Keratinocyte (primary cell): ENCODE results near the gene RDH13.
"Not testable (repeated sequence)": the region's sequence is repeated elsewhere in the genome, so short reads cannot be mapped to it uniquely, and the experiment has no call there.

Experiments used
- CTCF ChIP-seq, 3 experiments: IDR thresholded peaks in 1 of 3; conservative IDR thresholded peaks in 1 of 3; optimal IDR thresholded peaks in 1 of 3; 2 replicates in 2 of 3; 3 replicates in 1 of 3; pipeline versions ENCODE3 to v1.5.1; 2011; ENCODE audit warnings: low read length in 3 of 3, mild to moderate bottlenecking in 3 of 3, moderate library complexity in 2 of 3, control low read depth in 1 of 3, inconsistent platforms in 1 of 3; ENCODE audit not compliant: insufficient read depth in 2 of 3; ENCODE audit errors: extremely low read depth in 1 of 3
- EZH2 ChIP-seq: IDR thresholded peaks from one replicate; pipeline ENCODE4 v1.6.1; 2012; ENCODE audit warnings: inconsistent platforms, mild to moderate bottlenecking, low read length, moderate library complexity

- not testable (repeated sequence) for TF ChIP-seq CTCF (optimal IDR thresholded peaks at IDR 0.05 in 1 of 3, IDR thresholded peaks at IDR 0.05 in 1 of 3, conservative IDR thresholded peaks at IDR 0.05 in 1 of 3; ENCODE audit: extremely low read depth in 1 of 3, insufficient read depth in 2 of 3, low read length in 3 of 3); EZH2
Measured at GRCh38 chr19:55032976-55033643, 29.8 kb downstream of the RDH13 start.
